ENCODE results near the gene PKNOX2.

GRCh38 chr11:125448136-125448535, 283.6 kb downstream of the PKNOX2 start:
- TF ChIP-seq, protein P1, sequence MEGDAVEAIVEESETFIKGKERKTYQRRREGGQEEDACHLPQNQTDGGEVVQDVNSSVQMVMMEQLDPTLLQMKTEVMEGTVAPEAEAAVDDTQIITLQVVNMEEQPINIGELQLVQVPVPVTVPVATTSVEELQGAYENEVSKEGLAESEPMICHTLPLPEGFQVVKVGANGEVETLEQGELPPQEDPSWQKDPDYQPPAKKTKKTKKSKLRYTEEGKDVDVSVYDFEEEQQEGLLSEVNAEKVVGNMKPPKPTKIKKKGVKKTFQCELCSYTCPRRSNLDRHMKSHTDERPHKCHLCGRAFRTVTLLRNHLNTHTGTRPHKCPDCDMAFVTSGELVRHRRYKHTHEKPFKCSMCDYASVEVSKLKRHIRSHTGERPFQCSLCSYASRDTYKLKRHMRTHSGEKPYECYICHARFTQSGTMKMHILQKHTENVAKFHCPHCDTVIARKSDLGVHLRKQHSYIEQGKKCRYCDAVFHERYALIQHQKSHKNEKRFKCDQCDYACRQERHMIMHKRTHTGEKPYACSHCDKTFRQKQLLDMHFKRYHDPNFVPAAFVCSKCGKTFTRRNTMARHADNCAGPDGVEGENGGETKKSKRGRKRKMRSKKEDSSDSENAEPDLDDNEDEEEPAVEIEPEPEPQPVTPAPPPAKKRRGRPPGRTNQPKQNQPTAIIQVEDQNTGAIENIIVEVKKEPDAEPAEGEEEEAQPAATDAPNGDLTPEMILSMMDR (conservative IDR thresholded peaks at IDR 0.05) = no peak
- no peak for TF ChIP-seq ZFX (IDR thresholded peaks at IDR 0.05)

Measured in C4-2B (cell line).